A204.1 (cell line): ENCODE results near the gene IDI1.
"Not testable (repeated sequence)": the region's sequence is repeated elsewhere in the genome, so short reads cannot be mapped to it uniquely, and the experiment has no call there.

Experiments used
- FAIRE-seq: peaks from 2 replicates; lab custom pipeline; 2012; peaks lifted over from hg19 to GRCh38; lab: Jason Lieb, UNC

IDI1 gene

DNA sequence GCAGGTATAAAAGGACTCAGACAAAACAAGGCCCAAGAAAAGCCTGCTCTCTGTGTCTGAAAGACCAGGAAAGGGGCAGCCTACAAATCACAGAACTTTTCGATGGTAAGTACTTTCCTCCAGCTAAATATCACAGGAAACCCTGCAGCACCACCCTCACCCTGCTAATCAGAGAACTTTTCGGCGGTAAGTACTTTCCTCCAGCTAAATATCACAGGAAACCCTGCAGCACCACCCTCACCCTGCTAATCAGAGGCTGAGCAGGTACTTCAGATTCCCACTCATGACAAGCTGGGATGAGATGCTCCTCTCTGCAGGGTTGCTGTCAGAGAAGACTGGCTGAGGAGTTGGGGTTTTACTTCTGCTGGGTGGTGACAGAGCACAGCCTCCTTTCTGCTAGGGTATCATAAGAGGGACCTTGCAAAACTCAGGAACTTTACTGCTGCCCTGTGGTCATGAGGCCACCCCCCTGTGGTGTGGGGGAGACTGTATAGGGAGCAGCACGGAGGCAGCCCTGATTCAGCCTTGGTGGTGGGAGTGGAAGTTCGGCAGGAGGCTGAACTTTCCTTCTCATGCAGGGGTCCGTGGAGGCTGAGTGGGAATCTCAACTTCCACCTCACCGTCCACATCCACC, 14.4 kb upstream of the IDI1 start:
- no peak for FAIRE-seq

DNA sequence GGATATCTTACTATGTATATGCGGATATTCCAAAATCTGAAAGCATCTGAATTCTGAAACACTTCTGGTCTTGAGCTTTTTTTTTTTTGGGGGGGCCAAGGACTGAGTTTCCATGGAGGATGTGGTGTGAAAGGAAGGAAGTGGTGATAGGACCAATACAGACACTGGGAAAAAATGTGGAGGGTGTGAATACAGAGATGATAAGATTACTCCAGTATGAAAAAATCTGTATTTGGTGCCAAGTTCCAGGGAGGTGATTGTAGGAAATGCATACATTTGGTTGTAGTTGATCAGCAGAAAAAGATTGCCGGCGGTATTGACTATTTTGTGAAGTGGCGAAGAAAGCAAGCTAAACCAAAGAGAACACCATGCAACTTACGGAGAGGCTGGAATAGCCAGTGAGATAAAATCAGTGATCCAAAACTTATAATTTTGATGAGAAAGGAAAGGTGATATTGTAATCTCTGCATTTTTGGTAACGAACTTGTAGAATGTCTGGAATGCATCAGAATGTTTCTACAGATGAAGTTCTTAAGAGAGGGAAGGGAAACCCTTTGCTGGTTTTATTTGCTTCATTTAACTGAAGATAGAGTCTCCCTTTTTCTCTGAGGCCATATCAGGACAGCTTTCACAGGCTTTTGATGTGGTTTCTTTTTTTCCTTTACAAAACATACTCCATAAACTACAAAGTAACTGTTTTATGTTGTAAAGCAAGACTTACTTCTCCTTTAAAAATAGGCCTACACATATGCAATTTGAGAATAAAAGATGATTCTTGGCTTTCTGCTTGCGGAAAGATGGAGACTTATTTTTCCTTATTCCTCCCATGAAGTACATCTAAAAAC, 13.2 kb upstream of the IDI1 start:
- no peak for FAIRE-seq

DNA sequence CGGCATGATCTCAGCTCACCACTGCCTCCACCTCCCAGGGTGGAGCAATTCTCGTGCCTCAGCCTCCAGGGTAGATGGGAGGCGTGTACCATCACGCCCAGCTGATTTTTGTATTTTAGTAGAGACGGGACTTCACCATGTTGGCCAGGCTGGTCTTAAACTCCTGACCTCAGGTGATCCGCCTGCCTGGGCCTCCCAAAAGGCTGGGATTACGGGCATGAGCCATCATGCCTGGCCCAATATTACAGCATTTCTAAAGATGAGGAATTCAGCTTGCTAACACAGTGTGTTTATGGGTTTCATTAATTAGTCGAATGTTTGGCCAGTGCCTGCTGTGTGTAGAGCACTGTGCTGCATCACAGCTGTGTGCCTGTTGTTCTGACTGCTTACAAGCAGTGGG, 11.0 kb upstream of the IDI1 start:
- no peak for FAIRE-seq

DNA sequence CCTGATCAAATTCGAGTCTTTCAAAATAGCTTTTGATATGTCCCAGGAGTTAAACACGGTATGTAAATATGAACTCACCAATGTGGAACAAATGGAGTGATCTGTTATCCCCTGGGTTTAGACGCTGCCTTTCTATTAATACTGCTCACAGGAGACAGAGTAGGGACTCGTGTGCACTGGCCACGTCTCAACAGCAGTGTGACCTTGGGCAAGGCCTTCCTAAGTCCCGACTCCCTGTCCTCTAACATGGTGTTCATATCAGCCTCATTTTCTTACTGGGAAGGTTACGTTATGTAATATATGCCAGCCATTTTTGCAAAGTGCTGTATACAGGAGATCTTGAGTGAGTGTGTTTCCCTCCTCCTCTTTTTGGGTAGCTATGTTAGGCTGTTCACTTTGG, 9.1 kb upstream of the IDI1 start:
- no peak for FAIRE-seq

DNA sequence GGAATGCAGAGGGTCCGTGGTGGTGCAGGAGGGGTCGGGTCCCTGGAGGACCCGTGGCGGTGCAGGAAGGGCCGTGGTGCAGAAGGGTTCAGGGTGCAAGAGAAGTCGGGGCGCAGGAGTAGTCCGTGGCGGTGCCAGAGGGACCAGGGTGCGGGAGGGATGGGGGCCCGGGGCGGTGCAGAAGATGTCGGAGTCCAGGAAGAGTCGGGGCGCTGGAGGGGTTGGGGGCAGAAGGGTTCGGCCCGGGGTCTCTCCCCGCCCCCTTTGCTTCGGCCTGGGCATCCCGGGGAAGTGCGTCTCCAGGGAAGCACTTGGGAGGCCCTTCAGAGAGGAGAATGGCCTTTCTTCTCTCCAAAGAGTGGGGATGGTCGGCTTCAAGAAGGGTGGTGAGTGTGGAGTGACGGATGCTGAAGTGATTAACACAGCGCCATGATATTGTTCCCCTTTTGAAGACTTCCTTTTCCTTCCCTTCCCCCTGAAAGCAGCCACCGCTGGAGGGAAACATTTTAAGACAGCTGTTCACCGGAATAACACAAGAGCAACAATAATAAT, 8.3 kb upstream of the IDI1 start:
- FAIRE-seq, result no peak

DNA sequence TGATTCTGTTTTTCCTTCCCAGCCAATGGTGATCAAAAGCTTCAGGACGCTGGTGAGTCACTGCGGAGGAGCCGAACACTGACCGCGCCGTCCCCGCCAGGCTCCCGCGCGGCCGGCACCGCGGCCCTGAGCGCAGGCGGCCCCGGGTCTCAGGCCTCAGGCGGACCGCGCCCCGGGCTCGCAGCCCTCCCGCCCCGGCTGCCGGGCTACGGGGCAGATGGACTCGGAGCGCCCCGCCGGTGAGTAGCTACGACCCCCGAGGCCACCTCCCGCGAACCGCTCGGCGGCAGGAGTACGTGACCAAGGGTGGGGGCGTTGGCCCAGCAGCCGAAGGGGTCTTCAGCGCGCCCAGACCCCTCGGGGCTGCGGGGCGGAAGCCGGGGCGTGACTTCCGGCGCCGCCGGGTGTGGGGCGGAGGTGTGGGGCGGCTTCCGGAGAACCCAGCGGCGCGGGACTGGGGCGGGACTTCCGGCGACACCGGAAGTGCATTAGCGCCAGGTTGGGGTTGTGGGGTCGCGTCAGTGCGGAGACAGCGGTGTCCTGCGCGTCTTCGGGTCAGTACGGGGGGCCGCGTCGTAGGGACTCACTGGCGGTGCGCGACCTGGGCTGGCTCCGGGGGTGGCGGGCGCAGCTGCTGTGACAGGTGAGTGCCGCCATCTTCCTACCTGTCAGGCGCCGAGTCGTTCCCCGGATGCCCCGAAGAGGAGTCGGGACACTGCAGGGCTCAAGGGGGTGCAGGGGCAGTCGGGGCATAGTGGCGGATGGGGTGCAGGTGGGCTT, 7.6 kb upstream of the IDI1 start, which contains the start of gene WDR37:
TSS of gene WDR37 (plus strand) at position 60 of the 780 bp plus-strand sequence. CDS start 15,771 bp downstream, outside the sequence.
- no peak for FAIRE-seq

DNA sequence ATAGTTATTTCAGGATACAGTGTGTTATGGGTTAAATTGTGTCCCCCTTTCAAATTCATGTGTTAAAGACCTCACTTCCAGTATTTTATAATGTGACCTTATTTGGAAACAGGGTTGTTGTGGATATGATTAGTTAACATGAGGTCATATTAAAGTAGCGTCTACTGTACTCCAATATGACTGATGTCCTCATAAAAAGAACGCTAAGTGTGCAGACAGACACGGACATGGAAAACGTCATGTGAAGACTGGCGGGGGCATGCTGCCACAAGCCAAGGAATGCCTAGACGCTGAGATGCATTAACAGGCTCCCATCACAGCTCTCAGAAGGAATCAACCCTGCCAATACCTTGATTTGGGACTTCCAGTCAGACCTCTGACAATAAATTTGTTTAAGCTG, 5.8 kb upstream of the IDI1 start:
- no peak for FAIRE-seq

DNA sequence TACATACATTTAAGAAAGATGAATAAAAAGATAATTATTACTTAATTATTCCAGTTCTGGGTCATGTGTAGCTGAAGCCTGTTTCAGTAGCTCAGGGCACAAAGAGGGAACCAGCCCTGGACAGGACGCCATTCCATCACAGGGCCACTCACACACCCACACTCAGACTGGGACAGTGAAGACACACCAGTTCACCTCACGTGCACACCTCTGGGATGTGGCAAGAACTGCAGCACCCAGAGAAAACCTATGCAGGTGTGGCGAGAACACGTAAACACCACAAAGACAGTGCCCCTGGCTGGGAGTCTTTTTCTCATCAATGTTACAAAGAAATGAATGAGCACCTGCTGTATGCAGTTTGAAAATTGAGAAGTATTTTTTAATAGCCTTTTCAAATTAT, 1.6 kb upstream of the IDI1 start:
- no peak for FAIRE-seq

DNA sequence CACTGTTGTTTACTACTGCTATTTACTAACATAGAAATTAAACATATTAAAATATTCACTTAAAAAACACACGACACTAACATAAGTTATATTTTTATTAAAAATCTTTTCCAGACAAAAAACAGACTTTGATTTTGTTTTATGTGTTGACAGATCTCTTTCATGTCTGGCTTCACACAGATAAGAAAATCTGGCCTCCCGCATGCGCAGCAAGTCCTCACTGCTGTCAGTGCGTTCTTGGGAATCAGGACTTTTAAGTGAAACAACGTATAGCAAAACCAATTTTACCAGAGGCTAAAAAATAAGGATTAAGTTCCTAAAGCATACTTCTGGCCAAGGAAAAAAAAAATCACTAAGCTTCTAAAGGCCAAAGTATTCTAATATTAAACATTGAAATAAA, 1.2 kb upstream of the IDI1 start:
- no peak for FAIRE-seq

DNA sequence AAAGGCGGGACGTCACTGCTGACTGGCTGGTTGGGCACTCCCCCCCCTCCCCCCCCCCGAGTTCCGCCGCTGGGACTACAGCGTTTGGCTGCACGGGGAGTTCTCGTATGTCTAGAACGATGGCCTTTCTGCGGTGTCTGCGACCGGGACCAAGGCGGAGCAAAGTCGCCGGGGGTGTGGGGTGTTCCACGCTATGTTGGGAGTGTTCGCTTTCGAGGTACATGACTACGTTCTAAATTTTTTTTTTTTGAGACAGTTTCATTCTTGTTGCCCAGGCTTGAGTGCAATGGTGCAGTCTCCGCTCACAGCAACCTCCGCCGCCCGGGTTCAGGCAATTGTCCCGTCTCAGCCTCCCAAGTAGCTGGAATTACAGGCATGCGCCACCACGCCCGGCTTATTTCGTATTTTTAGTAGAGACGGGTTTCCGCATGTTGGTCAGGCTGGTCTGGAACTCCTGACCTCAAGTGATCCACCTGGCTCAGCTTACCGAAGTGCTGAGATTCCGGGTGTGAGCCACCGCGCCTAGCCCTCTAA, 573 bp upstream of the IDI1 start:
- no peak for FAIRE-seq

DNA sequence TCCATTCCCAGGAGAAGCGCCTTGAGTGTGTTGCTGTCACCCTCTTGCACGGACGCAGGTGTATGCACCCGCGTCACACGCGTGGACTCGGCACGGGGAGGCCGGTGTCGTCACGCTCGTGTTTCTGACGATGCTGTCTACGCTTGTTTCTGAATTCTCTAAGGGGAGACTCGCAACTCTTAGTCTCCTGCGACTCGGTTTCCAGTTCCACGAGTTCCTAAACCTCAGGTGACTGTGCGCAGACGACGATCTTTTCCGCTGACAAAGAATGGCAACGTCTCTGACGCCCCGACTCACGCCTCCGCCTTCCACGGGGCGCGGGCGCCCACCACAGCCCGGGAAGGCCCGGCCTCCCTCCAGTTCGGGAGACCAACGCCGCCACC, 579 bp downstream of the IDI1 start:
- no peak for FAIRE-seq

DNA sequence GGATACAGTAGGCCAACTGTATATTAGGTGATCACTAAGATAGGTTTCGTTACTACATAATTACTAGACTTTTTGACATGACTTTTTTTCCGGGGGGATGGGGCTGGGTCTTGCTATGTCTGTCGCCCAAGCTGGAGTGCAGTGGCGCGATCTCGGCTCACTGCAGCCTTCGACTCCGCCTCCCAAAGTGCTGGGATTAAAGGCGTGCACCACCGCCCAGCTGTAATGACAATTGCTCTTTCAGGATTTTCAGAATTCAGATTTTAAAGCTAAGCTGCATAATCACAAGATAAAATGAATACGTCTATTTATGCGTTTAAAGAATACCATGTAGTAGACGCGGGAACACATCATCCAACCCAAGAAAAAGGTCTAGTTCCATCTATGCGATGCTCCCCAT, 982 bp downstream of the IDI1 start:
- FAIRE-seq, result no peak

DNA sequence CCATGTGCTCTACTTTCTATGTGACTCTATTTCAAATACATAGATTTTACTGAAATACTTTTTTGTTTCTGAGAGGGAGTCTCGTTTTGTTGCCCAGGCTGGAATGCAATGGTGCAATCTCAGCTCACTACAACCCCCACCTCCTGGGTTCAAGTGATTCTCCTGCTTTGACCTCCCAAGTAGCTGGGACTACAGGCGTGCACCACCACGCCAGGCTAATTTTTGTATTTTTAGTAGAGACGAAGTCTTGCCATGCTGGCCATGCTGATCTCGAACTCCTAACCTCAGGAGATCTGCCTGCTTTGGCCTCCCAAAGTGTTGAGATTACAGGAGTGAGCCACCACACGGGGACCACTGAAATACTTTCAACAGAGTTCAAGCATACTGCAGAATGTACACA, 3.5 kb downstream of the IDI1 start:
- no peak for FAIRE-seq

DNA sequence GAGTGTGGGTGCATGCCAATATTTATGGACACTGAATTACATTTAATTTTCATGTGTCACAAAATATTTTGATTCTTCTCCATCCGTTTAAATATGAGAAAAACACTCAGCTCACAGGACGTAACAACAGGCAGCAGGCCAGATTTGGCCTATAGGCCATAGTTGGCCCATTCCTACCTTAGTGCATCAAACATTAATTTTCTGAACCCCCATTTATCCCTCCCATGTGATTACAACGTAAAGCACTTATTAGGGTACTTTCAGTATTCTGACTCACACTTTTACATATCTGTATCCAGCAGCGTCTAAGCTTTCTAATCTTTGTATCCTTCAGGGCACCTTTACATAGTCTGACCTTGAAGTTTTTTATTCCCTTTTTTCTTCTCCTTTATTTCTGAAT, 4.0 kb downstream of the IDI1 start:
- no peak for FAIRE-seq

DNA sequence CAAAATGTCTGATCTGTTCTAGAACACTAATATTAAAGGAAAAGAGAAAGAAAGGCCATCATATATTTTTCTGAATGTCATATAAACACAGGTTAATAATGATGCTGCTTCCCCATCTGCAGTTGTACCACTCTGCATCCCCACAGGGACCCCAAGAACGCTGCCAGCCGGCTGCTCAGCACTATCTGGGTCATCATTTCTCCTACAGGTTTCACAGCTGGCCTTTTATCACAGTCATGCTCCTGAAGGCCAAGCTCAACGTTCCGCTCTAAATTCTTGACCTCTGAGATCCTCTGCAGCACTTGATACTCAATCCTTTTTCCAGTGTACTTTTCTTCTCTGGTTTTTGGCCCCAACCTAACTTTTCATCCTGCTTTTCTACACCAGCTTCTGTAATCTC, 4.8 kb downstream of the IDI1 start:
- no peak for FAIRE-seq

DNA sequence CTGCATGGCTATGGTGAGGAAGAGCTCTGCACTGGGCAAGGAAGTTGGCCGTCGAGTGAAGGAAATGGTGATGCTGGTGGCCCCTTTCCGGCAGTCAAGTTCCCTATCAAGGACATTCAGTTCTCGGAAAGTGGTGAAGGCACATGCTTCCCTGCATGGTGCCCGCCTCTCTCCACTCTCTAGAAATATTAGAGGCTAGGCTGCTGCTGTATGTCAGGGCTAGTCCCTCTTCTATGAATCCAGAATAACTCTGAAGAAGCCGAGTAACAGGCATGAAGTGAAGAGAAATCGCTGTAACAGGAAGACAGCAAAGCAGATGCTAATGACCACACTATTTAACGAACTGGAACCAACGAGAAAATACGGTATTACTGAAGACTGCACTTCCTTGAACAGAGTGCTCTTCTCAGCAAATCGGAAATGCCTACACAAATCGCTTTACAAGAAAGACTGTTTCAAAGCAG, 5.4 kb downstream of the IDI1 start:
- no peak for FAIRE-seq

DNA sequence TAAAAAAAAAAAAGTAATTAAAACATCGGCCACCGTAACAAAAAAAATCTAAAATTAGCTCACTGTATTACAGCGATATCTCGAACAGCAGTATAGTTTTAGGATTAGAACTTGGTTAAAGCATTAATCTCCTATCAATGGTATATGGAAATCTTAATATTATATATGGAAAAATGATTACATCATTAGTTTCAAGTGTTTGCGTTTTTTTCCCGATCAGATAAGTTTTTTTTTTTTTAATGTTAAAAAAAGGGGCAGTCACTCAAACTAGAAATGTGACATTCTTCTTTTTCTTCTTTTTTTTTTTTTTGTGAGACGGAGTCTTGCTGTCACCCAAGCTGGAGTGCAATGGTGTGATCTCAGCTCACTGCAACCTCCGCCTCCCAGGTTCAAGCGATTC, 7.4 kb downstream of the IDI1 start:
- FAIRE-seq, result no peak

DNA sequence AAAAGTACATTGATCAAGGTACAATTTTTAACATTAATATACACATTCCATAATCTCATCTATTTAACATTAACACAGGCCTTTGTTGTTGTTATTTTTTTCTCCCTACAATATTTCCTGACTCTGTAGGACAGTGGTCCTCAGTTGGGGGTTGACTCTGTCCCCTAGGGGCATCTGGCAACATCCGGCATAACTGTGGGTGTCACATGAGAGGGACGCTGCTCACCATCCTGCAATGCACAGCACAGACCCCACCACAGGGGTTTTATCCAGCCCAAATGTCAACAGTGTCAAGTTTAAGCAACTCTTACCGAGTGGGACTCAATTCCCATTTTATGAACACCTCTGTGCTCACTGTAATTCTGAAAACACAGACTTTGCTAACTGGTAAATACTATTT, 8.8 kb downstream of the IDI1 start:
- FAIRE-seq, result no peak

DNA sequence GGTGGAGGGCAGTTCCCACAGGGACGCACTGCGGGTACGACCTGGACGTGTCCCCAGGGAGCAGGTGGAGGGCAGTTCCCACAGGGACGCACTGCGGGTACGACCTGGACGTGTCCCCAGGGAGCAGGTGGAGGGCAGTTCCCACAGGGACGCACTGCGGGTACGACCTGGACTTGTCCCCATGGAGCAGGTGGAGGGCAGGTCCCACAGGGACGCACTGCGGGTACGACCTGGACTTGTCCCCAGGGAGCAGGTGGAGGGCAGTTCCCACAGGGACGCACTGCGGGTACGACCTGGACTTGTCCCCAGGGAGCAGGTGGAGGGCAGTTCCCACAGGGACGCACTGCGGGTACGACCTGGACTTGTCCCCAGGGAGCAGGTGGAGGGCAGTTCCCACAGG, 10.2 kb downstream of the IDI1 start:
- not testable (repeated sequence) for FAIRE-seq

DNA sequence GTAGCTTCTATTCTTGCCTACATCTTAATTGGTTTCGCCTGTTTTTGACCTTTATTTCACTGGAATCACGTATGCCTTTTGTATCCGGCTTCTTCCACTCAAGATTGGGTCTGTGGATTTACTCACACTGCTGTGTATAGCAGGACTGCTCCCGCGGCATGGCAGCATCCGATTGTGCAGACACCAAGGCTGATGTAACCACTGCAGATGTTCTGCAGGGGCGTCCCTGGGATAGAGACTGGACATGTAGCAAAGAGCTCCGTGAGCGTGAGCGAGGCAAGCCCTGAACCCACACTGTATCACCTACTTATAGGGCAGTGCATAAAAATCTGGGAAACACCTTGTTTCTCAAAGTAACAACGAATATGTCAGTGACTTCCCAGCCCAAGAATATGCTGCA, 11.8 kb downstream of the IDI1 start:
- FAIRE-seq, result no peak

DNA sequence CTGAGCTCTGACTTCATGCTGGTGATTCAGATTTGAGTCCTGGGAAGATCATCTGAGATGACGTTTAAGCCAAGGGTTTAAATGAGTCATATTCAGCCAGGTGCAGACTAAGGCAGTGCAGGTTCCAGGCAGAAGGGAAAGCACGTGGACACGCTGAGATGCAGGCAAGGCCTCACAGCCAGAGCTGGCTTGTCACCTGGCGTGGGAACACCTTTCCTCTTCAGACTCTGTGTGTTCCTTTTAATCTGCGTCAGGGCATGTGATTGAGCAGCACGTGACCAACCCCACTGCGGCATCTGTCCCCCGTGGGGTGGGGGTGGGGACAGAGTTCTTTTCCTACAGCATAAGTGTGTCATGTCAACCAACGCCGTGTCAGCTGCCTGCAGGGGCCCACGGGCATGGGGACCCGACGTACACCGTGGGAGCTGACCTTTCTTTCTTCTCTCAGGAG, 12.6 kb downstream of the IDI1 start:
- FAIRE-seq, result no peak

DNA sequence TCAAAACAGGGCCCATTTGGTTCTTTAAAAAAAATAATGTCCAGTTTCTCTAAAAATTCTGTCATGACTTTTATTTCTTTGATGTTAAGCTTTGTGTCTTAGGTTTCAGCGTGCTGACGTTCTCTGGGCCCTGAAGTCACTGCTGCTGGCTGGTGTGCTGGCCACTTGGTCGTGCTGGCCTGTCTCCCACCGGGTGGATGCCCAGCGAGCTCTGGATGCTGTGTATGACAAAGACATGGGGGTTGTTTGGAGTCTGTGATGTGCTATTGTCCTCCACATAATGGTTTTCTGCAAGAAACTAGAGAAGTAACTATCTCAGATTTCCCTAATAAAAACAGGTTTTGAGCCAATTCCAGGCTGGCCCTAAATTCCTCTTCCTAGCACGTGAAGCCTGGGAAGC, 13.7 kb downstream of the IDI1 start:
- no peak for FAIRE-seq

DNA sequence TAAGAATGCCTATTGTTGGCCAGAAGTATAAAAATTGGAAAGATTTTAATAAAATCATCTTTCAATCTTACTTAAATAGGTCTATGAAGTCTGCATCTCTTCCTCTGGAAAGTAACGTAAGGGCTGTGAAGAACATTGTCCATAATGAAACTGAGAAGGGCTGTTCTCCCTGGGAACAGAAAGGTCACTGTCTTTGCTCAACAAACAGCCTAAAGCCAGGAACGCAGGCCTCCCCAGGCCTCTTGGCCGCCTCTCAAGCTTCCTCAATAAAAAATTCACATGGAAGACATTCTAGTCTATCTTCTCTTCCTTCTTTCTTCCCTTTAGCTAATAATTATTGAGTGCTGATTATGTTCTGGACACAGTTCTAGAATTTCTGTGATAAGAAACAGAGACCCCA, 14.2 kb downstream of the IDI1 start:
- FAIRE-seq, result no peak
